HG03575 (cell line): ENCODE results near the gene SORL1.

Source experiments
- ATAC-seq: cut with Tn5 transposase; IDR thresholded peaks from one replicate; pipeline ENCODE4 v1.9.1; 2021; ENCODE audit not compliant: unreplicated experiment, insufficient number of reproducible peaks, low FRiP score; ENCODE audit errors: extremely low read depth

The SORL1 gene

DNA sequence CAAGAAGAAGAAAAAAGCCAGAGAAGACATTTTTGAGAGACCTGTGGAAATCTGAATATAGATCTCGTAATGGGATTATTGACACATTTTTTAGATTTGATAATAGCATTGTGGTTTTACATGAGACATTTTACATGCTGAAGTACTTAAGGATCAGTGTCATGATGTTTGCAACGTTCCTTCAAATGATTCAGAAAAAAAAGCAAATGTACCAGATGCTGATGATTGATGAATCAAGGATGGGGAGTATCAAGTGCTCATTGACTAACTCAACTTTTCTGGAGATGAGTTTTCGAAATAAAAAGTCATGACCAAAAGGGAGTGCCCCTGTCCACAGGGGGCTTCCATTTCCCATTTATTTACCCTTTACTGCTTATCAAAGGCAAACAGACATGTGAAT is 207.7 kb downstream of the SORL1 start:
- no peak for ATAC-seq

DNA sequence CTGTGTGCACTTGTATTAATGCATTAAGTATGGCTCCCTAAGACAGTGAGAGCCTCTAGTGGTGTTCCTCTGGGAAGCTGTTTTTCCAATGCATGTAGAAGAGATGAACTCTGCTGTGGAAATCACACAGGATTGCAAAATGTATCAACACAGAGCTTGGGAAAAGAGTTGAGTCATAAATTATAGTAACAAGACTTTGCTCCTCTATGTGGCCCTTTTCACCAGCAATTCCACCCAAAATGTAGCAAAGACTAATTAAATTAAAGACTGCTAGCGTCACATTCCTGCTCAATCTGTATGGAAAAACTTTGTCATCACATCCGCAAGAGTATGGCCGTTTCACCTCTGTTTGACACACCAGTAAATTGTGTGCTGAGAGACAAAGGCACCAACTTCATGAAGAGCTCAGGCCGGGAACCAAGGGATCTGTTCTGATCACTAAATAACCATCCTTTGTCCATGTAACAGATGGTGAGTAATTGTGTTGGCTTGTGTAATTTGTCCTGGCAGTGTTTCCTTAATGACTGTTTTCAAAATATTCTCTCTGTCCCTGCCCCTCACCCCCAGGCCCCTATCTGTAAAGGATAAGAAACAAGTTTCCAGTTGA is 209.9 kb downstream of the SORL1 start:
- no peak for ATAC-seq

DNA sequence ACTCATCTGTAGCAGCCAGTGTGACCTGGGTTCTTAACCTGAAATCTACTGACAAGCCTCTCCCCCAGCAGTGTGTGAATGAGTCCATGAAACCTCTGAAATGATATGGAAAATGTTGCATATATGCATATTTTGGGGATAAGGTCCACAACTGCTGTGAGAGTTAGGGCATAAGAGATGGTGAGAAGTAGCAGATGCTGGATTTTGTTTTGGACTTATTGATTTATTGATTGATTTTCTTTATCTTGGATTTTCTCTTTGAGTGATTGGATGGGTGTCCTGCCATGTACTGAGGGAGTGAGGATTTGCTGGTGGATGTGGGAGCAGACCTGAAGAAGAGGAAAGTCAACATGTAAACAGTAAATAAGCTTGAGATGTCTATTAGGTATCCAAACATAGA is 212.0 kb downstream of the SORL1 start:
- ATAC-seq = no peak

DNA sequence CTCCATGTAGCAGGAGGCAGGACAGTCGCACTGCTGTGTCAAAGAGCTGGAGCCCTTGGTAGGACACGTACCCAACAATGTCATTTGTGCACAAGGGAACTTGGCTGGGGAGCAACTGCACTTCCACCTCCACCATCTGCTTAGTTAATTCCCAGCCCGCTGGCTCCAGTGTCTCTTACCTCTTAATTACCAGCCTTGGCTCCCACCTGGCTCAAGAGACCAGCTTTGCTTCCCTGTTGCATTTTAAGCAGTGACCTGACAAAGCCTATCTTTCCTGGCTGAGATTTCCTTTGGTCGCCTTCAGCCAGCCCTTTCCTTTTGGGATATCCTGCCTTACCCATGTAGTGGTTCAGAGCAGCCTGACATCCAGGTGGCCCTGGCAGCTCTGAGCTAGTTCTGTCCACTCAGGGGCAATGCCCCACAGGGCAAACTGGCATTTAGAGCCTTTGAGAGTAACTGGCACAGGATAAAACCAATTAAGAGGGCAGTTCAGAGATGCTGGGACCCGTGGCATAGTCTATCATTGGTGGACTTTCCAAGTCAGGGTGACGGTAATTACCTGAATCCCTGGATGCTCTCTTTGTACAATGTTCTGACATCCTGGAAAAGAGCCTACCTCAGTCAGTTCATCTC is 213.2 kb downstream of the SORL1 start:
- no peak for ATAC-seq

DNA sequence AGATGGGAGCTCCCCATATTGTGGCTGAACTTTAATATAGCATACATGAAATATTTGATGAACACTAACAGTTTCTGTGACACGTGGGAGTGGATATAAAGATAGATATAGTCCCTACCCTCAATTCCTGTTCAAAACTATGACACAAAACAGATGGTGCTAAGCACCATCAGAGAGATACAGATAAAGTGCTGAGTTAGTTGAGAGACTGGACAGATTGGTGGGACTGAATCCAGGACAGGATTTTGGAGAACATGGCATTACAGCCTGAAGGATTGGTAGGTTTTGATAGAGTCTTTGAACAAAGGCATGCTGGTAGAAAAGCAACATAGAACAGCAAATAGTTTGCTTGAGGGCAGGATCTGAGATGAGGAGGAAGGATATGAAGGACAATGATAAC is 215.7 kb downstream of the SORL1 start:
- no peak for ATAC-seq

DNA sequence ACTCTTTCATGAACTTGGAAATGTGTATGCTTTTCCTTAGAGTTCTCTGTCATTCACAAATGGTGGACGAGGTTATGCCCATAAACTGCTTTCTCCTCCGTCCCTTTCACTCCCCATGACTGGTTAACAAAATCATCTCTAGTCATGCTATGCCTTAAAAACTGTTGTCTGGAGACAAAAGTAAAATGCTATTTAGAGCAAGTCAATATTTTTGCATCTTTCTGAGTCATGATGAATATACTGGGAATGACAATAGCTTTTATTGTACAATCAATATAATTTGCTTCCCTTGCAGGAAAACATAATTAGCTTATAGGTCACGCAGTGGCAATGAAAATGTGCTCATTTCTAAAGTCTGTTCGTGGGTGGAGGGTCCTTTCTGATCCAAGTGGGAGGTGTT is 217.3 kb downstream of the SORL1 start:
- ATAC-seq = no peak

DNA sequence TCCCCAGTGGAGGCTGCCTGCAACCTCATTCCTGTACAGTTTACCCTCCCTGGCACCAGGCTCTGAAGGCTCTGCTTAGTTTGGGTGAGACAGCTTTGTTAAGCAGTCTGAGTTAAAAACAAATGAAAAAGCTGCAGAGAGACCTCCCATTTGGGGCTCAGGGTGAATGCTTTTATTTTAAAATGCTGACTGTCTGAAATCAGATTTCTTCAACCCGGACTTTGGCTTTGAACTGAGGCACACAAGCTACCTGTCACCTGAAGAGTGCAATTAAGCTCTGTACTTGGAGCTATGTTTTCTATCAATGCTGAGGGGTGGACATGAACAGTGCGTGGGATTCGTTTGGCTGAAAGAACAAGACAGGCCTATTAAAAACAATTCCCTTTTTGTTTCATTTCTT is 218.2 kb downstream of the SORL1 start:
- ATAC-seq = no peak

DNA sequence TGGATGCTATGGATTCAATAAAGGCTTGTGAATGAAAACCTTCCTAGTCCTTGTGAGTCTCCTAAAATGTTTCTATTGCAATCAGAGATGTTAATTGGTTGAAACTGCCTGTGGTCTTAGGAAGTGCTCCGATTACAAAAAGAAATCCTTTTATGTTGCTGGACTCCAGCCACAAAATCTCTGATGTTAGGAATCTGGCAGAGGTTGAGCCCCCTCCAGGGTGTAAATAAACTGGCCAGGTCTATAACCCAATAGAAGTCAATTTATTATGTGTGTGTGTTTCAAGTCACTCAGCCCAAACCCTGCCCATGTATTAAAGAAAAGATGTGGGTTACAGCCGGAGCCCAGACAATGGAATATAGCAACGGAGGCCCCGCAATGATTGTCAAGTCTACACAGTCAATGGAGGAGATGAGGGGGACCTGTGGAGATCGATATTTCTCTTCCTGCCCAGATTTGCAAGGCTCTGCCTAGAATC is 218.7 kb downstream of the SORL1 start:
- ATAC-seq = no peak

DNA sequence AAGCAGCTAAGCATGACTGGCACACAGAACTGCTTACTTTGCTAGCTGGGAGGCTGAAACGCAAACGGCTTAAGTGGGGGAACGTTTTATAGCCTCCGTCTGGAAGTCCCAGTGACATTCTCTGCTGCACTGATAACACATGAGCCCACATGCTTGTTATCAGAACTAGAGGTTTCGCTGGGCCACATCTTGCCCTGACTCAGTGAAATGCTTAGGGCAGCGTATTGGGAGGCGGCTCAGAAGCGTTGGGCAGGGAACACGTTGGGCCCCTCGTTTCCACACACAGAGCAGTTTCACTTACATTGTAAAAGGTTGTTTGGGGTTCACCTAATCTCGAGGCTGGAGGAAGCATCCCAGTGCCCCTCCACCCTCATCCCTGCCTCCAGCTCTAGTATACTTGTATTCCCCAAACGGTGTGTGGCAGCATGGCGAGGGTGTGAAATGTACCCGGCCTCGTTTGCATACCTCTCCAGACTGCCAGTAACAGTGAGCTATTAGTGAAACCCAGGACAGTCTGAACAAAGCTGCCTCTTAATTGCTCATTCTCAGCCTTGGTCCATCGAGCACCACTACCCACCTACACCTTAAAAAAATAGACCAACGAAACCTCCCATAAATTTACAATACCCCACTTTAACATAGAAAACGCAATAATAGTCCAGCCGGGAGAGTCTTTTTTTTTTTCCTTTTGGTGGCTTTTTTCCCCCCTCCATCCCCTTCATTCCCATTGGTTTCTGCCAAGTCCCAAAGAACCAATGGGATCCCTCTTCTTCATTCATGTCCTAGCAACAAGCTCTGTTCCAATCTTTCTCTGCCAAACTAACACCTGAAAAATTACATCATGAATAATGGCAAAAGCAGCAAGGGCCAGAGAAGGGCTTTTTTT is 219.4 kb downstream of the SORL1 start:
- ATAC-seq = no peak

DNA sequence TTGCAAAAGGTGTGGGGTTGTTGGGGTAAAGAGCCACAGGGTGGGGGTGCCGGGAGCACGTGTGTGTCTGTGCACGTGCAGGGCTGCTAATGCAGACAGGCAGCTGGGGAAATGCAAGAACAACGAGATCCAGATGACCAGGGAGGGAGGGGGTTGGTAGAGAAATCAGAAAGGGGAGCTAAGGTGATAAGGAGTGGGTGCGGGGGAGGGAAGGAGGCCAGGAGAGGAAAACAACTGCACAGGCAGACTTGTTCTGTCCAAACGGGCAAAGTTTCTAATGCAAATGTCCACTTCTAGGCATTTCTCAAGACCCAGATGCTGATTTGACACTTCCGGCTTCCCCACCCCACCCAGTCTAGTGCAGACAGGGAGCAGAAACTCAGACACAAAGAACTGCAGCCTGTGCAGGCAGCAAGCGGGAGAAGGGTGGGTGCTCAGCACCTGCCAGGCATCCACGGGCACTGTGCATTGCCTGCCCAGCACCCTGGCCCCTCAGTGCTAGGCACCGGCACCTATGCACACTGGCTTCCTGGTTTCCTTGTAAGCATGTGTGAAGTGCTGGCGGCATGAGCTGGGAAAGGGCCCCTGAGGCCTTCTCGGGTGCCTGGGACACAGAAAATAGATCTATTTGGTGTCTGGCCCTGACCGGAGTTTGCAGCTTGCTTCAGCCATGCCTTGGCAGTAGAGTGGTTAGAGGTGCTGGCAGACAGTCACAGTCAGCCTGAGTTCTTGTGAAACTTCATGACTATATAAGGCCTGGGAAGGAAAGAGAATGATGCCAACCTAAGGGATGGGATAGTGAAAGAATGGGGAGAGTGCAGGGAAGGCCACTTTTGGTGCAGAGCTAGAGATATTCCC is 220.7 kb downstream of the SORL1 start:
- ATAC-seq = no peak

DNA sequence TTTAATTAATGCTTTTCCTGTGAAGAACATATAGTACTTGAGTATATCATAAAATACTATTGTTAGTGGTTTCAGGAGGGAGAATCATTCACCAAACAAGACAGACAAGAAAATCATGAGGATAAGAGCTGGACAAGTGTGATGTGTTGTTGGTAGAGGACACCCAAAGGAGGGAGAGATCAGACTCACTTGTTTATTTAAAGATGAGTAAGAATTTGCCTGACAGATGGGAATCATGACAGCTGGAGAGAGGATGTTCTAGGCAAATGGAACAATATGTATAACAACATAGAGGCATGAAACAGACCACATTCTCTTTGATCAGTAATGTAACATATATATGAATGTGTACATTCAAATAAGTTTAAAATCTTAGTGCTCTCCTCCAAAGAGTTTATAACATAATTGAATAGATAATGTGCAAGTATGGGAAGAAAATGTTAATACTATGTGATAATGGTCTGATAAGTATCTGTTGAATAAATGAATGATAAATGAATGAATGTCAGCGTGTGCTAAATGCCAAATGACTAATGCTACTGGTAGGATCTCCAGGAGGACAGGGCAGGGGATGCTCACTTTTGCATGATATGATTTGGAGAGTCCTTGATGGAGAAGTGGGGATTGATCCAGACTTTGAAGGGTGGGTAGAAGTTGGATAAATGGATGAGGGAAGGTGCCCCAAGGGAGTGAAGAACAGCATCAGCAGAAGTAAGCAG is 229.6 kb downstream of the SORL1 start:
- no peak for ATAC-seq
